ENCODE measurements around the gene PTH2. TPM values are rescaled to one million over a fixed set of nuclear protein-coding genes. Genes with fewer than 3 reads are reported as not detected.
"Not testable (repeated sequence)": the region's sequence is repeated elsewhere in the genome, so short reads cannot be mapped to it uniquely, and the experiment has no call there.

Gene PTH2
- polyA plus RNA-seq, 1 donor (not counting 4 experiments of a cell fraction or from before 2014, with no cell fraction given), result not detected

DNA sequence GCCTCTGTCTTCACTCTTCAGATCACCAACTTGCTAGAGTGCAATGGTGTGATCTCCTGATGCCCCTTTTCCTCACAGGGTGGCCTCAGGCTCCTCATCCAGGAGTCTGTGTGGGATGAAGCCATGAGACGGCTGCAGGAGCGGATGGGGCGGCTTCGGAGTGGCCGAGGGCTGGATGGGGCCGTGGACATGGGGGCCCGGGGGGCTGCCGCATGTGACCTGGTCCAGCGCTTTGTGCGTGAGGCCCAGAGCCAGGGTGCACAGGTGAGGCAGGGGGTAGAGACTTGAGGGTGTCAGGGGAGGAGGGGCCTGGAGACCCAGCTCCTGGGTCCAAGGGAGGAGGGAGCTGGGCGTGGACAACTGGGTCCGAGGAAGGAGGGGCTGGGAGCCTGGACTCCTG lies 39.3 kb upstream of the PTH2 start:
- dilution Hi-C loops (cut with MboI; ENCODE audit: extremely low pct_ligation_motif_present, low sequenced_read_pairs), result no loop called here
- Histone ChIP-seq H2AFZ (ENCODE audit: control insufficient read depth, low read length) (no peak overlapping the region), H3K36me3 (ENCODE audit: control insufficient read depth in 2 of 2, extremely low read depth in 1 of 2, insufficient read depth in 2 of 2, low read length in 2 of 2) (peaks cover 5 to 6% of the 10 kb centered on the region in 2 experiments), H3K79me2 (ENCODE audit: control insufficient read depth, insufficient read depth, low read length) (no peaks in the 10 kb centered on the region), H3K4me3 (ENCODE audit: control insufficient read depth in 2 of 3, extremely low read depth in 1 of 3, insufficient read depth in 2 of 3, low read depth in 1 of 3, low read length in 3 of 3) (no peak overlapping the region), H3K4me2 (ENCODE audit: control insufficient read depth, extremely low read depth, insufficient read depth, low read depth, low read length) (no peak overlapping the region), H3K9me1 (ENCODE audit: control insufficient read depth, extremely low read depth, insufficient read depth, low read length) (no peaks in the 10 kb centered on the region), H3K9me3 (ENCODE audit: control insufficient read depth, low read depth, low read length) (no peaks in the 10 kb centered on the region), H3K9ac (ENCODE audit: control insufficient read depth, extremely low read depth, insufficient read depth, low read length) (no peak overlapping the region), H3K27ac (ENCODE audit: control insufficient read depth, insufficient read depth, low read length) (no peak overlapping the region), H4K20me1 (ENCODE audit: control insufficient read depth, extremely low read depth, insufficient read depth, low read length) (no peaks in the 10 kb centered on the region), H3K27me3 (ENCODE audit: control insufficient read depth, extremely low read depth, insufficient read depth, low read length) (no peaks in the 10 kb centered on the region), H3K4me1 (ENCODE audit: control insufficient read depth, extremely low read depth, insufficient read depth, low read length) (no peaks in the 10 kb centered on the region)
- no peak for TF ChIP-seq CTCF (optimal IDR thresholded peaks at IDR 0.05 in 1 of 3, IDR thresholded peaks at IDR 0.05 in 1 of 3, conservative IDR thresholded peaks at IDR 0.05 in 1 of 3; ENCODE audit: extremely low read depth in 1 of 3, insufficient read depth in 2 of 3, low read length in 3 of 3)
- TF ChIP-seq EZH2 (IDR thresholded peaks at IDR 0.05; ENCODE audit: low read length), result no peak
- DNase-seq (ENCODE audit: low read depth, low spot score) (no peak), FAIRE-seq (no peak)

DNA sequence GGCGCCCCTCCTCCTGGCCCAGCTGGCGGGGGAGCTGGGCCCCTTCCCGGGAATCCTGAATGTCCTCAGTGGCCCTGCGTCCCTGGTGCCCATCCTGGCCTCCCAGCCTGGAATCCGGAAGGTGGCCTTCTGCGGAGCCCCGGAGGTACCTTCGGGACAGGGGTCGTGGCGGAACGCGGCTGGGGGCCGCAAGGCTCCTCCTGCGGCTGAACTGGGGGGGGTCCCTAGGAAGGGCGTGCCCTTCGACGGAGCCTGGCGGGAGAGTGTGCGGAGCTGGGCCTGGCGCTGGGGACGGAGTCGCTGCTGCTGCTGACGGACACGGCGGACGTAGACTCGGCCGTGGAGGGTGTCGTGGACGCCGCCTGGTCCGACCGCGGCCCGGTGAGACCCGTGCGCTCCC lies 38.4 kb upstream of the PTH2 start:
- Histone ChIP-seq H3K9me3 (ENCODE audit: control insufficient read depth, low read depth, low read length) (no peaks in the 10 kb centered on the region), H3K4me3 (ENCODE audit: control insufficient read depth in 2 of 3, extremely low read depth in 1 of 3, insufficient read depth in 2 of 3, low read depth in 1 of 3, low read length in 3 of 3) (no peak overlapping the region), H3K9ac (ENCODE audit: control insufficient read depth, extremely low read depth, insufficient read depth, low read length) (no peak overlapping the region), H3K79me2 (ENCODE audit: control insufficient read depth, insufficient read depth, low read length) (no peaks in the 10 kb centered on the region), H2AFZ (ENCODE audit: control insufficient read depth, low read length) (no peak overlapping the region), H3K27ac (ENCODE audit: control insufficient read depth, insufficient read depth, low read length) (no peak overlapping the region), H4K20me1 (ENCODE audit: control insufficient read depth, extremely low read depth, insufficient read depth, low read length) (no peaks in the 10 kb centered on the region), H3K36me3 (ENCODE audit: control insufficient read depth in 2 of 2, extremely low read depth in 1 of 2, insufficient read depth in 2 of 2, low read length in 2 of 2) (peaks cover 5 to 6% of the 10 kb centered on the region in 2 experiments), H3K9me1 (ENCODE audit: control insufficient read depth, extremely low read depth, insufficient read depth, low read length) (no peaks in the 10 kb centered on the region), H3K4me1 (ENCODE audit: control insufficient read depth, extremely low read depth, insufficient read depth, low read length) (no peaks in the 10 kb centered on the region), H3K4me2 (ENCODE audit: control insufficient read depth, extremely low read depth, insufficient read depth, low read depth, low read length) (no peak overlapping the region), H3K27me3 (ENCODE audit: control insufficient read depth, extremely low read depth, insufficient read depth, low read length) (no peaks in the 10 kb centered on the region)
- FAIRE-seq (no peak), DNase-seq (ENCODE audit: low read depth, low spot score) (no peak)
- TF ChIP-seq CTCF (optimal IDR thresholded peaks at IDR 0.05 in 1 of 3, IDR thresholded peaks at IDR 0.05 in 1 of 3, conservative IDR thresholded peaks at IDR 0.05 in 1 of 3; ENCODE audit: extremely low read depth in 1 of 3, insufficient read depth in 2 of 3, low read length in 3 of 3), result no peak
- TF ChIP-seq EZH2 (IDR thresholded peaks at IDR 0.05; ENCODE audit: low read length), result no peak
- dilution Hi-C loops (cut with MboI; ENCODE audit: extremely low pct_ligation_motif_present, low sequenced_read_pairs), result no loop called here

DNA sequence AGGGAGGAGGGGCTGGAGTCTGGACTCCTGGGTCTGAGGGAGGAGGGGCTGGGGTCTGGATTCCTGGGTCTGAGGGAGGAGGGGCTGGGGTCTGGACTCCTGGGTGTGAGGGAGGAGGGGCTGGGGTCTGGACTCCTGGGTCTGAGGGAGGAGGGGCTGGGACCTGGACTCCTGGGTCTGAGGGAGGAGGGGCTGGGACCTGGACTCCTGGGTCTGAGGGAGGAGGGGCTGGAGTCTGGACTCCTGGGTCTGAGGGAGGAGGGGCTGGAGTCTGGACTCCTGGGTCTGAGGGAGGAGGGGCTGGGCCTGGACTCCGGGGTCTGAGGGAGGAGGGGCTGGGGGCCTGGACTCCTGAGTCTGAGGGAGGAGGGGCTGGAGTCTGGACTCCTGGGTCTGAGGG lies 37.9 kb upstream of the PTH2 start:
- dilution Hi-C loops (cut with MboI; ENCODE audit: extremely low pct_ligation_motif_present, low sequenced_read_pairs), result not testable (repeated sequence)

More for the DNA sequence above, 37.9 kb upstream of the PTH2 start:
- H2AFZ ChIP-seq (ENCODE audit: control insufficient read depth, low read length); H4K20me1 ChIP-seq (ENCODE audit: control insufficient read depth, extremely low read depth, insufficient read depth, low read length); DNase-seq (ENCODE audit: low read depth, low spot score); H3K4me1 ChIP-seq (ENCODE audit: control insufficient read depth, extremely low read depth, insufficient read depth, low read length); H3K9ac ChIP-seq (ENCODE audit: control insufficient read depth, extremely low read depth, insufficient read depth, low read length); H3K4me2 ChIP-seq (ENCODE audit: control insufficient read depth, extremely low read depth, insufficient read depth, low read depth, low read length); FAIRE-seq; H3K4me3 ChIP-seq (ENCODE audit: control insufficient read depth in 2 of 3, extremely low read depth in 1 of 3, insufficient read depth in 2 of 3, low read depth in 1 of 3, low read length in 3 of 3); H3K79me2 ChIP-seq (ENCODE audit: control insufficient read depth, insufficient read depth, low read length); H3K9me3 ChIP-seq (ENCODE audit: control insufficient read depth, low read depth, low read length); H3K27ac ChIP-seq (ENCODE audit: control insufficient read depth, insufficient read depth, low read length); H3K9me1 ChIP-seq (ENCODE audit: control insufficient read depth, extremely low read depth, insufficient read depth, low read length); H3K36me3 ChIP-seq (ENCODE audit: control insufficient read depth in 2 of 2, extremely low read depth in 1 of 2, insufficient read depth in 2 of 2, low read length in 2 of 2); H3K27me3 ChIP-seq (ENCODE audit: control insufficient read depth, extremely low read depth, insufficient read depth, low read length): not testable (repeated sequence)

All from keratinocyte (primary cell).